HepG2 (cell line): Measurements from ENCODE around the gene CHKA. TPM values are rescaled to one million over a fixed set of nuclear protein-coding genes. Genes with fewer than 3 reads are reported as not detected.

ENCODE experiments used
- ARID2 ChIP-seq: sonication (generic); formaldehyde crosslinking; IDR thresholded peaks from 2 replicates; pipeline ENCODE4 v1.8.1; 2022; ENCODE audit warnings: mild to moderate bottlenecking, missing genetic modification reagents, borderline replicate concordance
- ARNTL ChIP-seq: sonication (generic); formaldehyde crosslinking; IDR thresholded peaks from 2 replicates; pipeline ENCODE4 v1.4.0; 2020; ENCODE audit warnings: mild to moderate bottlenecking, missing genetic modification reagents
- CEBPG ChIP-seq: IDR thresholded peaks from 2 replicates; pipeline ENCODE4 v1.6.1; 2016
- EED ChIP-seq: sonication (generic); formaldehyde crosslinking; IDR thresholded peaks from 2 replicates; pipeline ENCODE4 v1.5.0; 2020; ENCODE audit warnings: mild to moderate bottlenecking, missing genetic modification reagents
- MAF1 ChIP-seq: sonication (generic); formaldehyde crosslinking; IDR thresholded peaks from 2 replicates; pipeline ENCODE4 v1.5.0; 2020; ENCODE audit warnings: missing genetic modification reagents, borderline replicate concordance
- MXD1 ChIP-seq: sonication (generic); formaldehyde crosslinking; IDR thresholded peaks from 2 replicates; pipeline ENCODE4 v1.4.0; 2020; ENCODE audit warnings: mild to moderate bottlenecking, missing genetic modification reagents
- POLR2AphosphoS5 ChIP-seq: IDR thresholded peaks from 2 replicates; pipeline ENCODE4 v1.6.1; 2012; ENCODE audit warnings: low read depth, low read length
- POLR2G ChIP-seq: fragments of 200-400 bp; formaldehyde crosslinking; IDR thresholded peaks from 2 replicates; pipeline ENCODE4 v1.6.1; 2018; ENCODE audit warnings: mild to moderate bottlenecking, low read depth, low read length, moderate library complexity
- SKI ChIP-seq: fragments of 450-650 bp; IDR thresholded peaks from one replicate; pipeline ENCODE4 v1.6.1; 2018; ENCODE audit warnings: mild to moderate bottlenecking; ENCODE audit not compliant: partially characterized antibody
- ZHX2 ChIP-seq, 2 experiments: sonication (generic) in 1 of 2; formaldehyde crosslinking in 1 of 2; IDR thresholded peaks; 2 replicates each; pipeline versions ENCODE4 v1.6.1 to v1.9.0; 2014 to 2022; ENCODE audit warnings: antibody characterized with exemption in 1 of 2, borderline replicate concordance in 1 of 2, inconsistent platforms in 1 of 2, low read depth in 1 of 2, missing genetic modification reagents in 1 of 2
- ZNF350 ChIP-seq: sonication (generic); formaldehyde crosslinking; IDR thresholded peaks from 2 replicates; pipeline ENCODE4 v1.4.0; 2020; ENCODE audit warnings: mild to moderate bottlenecking, low read depth, missing genetic modification reagents, borderline replicate concordance
- ZNF713 ChIP-seq: sonication (generic); formaldehyde crosslinking; IDR thresholded peaks from 2 replicates; pipeline ENCODE4 v1.4.0; 2020; ENCODE audit warnings: mild to moderate bottlenecking, missing genetic modification reagents
- polyA plus RNA-seq, 8 experiments: library from polyadenylated mRNA; depleted of rRNA in 3 of 8; stranded (reverse) in 7 of 8; unstranded in 1 of 8; fragments of >200 nt; fragmentation: Illumina TruSeq in 4 of 8; extraction: Trizol in 4 of 8; gene quantifications; 2 replicates each; pipeline versions ENCODE4 v1.2.1 to v1.2.3, GENCODE V29; 2011 to 2016; ENCODE audit warnings: low read depth in 4 of 8, missing spikeins in 1 of 8, mixed read lengths in 1 of 8; ENCODE audit not compliant: insufficient read depth in 1 of 8
- total RNA-seq, 5 experiments: library from RNA; depleted of rRNA; stranded (reverse); fragments of >200 nt; fragmentation: Illumina TruSeq; extraction: Trizol; gene quantifications; 2 replicates each; pipeline ENCODE4 v1.2.3, GENCODE V29; 2016; ENCODE audit warnings: low read depth in 1 of 5
- TF ChIP-seq, protein P1 (sequence below): IDR thresholded peaks from 2 replicates; pipeline ENCODE4 v1.6.1; 2016; ENCODE audit warnings: low read depth
- TF ChIP-seq, protein P2 (sequence below): sonication (generic); formaldehyde crosslinking; IDR thresholded peaks from 2 replicates; pipeline ENCODE4 v1.4.0; 2020; ENCODE audit warnings: missing genetic modification reagents

CHKA gene
- total and polyA plus RNA-seq, 2 of the 13 experiments (the other 11 are each of a cell fraction or from before 2014, with no cell fraction given) = 71.6 to 92.7 TPM

DNA sequence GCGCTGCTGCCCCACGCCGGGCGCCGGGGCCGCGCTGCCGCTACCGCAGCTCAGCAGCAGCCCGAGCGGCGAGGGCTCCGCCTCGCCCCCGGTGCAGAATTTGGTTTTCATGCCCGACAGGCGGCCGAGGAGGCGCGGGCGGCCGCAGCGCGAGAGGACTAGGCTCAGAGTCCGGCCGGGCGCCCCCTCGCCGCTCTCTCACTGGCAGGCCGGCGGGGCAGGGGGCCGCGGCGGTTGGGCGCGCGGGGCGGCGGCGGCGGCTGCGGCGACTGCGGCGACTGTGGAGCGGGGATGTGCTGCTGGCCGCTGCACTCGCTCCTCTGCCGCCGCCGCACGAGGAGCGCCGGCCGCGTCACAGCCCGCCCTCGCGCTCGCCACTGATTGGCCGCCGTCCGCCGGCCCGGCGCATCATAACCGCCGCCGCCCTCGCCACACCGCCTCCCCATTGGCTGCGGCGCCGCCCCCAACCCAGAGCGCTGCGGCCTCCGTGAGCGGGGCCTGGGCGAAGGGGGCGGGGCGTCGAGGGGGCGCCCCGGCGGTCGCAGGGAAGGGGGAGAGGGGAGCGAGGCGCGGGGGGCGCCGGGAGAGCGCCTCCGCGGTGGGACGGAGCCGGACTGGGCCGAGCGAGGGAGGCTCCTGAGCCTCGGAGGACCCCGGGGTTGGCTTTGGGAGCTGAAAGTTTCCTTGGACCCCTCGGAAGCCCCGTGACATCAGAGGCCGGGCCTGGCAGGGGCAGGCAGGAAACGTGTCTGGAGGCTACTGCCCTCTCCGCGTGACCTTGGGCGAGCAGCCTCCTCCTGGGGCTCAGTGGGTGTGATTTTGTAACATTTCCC is at the start of gene CHKA (continued):
- TF ChIP-seq ZHX2 (IDR thresholded peaks at IDR 0.05; ENCODE audit: low read depth) (no peak), ZHX2 (CRISPR knock-in tag; IDR thresholded peaks at IDR 0.05; ENCODE audit: borderline replicate concordance) (peak; percentile 34; the same call in 1 of the 2 replicates), MAF1 (CRISPR knock-in tag) (no peak), POLR2G (peak; percentile 55; the same call in 1 of the 2 replicates), EED (CRISPR knock-in tag) (peak; percentile 81; the same call in 1 of the 2 replicates), MXD1 (CRISPR knock-in tag) (peak; percentile 69; the same call in 1 of the 2 replicates), POLR2AphosphoS5 (peak; percentile 70), CEBPG (peak; percentile 57), SKI (peak; percentile 29), ARNTL (CRISPR knock-in tag) (peak; percentile 88), ARID2 (CRISPR knock-in tag) (peak; percentile 76; the same call in 1 of the 2 replicates), ZNF350 (CRISPR knock-in tag) (no peak), ZNF713 (CRISPR knock-in tag) (0 out of 2 replicates have a peak, but pooled peaks have one; percentile 61)
- TF ChIP-seq, protein P1, sequence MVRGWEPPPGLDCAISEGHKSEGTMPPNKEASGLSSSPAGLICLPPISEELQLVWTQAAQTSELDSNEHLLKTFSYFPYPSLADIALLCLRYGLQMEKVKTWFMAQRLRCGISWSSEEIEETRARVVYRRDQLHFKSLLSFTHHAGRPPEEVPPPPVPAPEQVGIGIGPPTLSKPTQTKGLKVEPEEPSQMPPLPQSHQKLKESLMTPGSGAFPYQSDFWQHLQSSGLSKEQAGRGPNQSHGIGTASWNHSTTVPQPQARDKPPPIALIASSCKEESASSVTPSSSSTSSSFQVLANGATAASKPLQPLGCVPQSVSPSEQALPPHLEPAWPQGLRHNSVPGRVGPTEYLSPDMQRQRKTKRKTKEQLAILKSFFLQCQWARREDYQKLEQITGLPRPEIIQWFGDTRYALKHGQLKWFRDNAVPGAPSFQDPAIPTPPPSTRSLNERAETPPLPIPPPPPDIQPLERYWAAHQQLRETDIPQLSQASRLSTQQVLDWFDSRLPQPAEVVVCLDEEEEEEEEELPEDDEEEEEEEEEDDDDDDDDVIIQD (CRISPR knock-in tag) = no peak; the same call in 1 of the 2 replicates
- TF ChIP-seq, protein P2, sequence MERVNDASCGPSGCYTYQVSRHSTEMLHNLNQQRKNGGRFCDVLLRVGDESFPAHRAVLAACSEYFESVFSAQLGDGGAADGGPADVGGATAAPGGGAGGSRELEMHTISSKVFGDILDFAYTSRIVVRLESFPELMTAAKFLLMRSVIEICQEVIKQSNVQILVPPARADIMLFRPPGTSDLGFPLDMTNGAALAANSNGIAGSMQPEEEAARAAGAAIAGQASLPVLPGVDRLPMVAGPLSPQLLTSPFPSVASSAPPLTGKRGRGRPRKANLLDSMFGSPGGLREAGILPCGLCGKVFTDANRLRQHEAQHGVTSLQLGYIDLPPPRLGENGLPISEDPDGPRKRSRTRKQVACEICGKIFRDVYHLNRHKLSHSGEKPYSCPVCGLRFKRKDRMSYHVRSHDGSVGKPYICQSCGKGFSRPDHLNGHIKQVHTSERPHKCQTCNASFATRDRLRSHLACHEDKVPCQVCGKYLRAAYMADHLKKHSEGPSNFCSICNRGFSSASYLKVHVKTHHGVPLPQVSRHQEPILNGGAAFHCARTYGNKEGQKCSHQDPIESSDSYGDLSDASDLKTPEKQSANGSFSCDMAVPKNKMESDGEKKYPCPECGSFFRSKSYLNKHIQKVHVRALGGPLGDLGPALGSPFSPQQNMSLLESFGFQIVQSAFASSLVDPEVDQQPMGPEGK = peak; percentile 65
